GM12865 (cell line): ENCODE measurements around the gene NHLRC2.

Source experiments
- DNase-seq: peaks from one replicate; pipeline ENCODE4 v3.0.0; 2010; ENCODE audit warnings: low read depth
- H3K4me3 ChIP-seq: 2 replicates; pipeline ENCODE4 v1.5.1; 2011; ENCODE audit warnings: mild to moderate bottlenecking, low read depth, low read length, control low read depth
- CTCF ChIP-seq: IDR thresholded peaks from 2 replicates; pipeline ENCODE4 v1.5.1; 2011; ENCODE audit warnings: low read length, control low read depth, low read depth, inconsistent platforms; ENCODE audit not compliant: insufficient read depth; ENCODE audit errors: missing control alignments

NHLRC2 gene

DNA sequence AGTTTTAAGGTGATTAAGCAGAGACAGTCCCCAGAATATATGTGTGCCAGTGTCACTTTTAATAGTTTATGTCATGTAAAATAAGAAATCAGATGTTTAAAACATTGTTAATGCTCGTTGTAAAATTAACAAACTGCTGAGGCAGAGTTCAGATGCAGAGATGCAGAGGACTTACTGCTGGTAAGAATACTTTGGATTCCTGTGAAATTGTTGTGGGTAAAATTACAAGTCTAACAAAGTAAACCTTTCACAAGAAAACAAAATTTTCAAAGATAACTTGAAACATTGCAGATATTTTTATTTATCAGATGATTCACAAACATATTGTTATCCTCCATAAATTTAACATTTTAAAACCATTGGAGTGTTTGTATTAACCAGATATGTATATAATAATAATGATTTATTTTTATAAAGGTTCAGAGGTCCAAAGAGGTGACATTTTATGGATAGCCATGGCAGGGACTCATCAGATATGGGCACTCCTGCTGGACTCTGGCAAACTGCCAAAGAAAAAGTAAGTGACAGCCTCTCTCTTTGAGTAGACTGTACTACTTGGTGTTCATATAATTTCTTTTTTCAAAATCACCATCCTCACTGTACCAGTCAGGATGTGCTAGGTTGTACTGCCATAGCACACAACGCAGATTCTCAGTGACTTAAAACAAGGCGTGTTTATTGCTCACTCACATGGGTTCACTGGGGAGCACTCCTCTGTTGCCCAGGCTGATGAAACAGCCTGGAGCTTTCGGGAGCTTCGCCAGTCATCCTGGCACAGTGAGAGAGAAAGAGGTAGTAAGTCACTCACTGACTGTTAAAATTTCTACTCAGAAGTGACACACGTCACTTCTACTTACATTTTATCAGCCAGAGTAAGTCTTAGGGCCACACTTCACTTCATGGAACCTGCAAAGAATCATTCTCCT lies 43.5 kb downstream of the NHLRC2 start:
- H3K4me3 ChIP-seq = no peak overlapping the region
- no peak for DNase-seq
- no peak for TF ChIP-seq CTCF

- no peak for TF ChIP-seq CTCF
- DNase-seq = no peak
- no peak overlapping the region for H3K4me3 ChIP-seq
Measured at GRCh38 chr10:113899952-113900598, 45.6 kb downstream of the NHLRC2 start.

DNA sequence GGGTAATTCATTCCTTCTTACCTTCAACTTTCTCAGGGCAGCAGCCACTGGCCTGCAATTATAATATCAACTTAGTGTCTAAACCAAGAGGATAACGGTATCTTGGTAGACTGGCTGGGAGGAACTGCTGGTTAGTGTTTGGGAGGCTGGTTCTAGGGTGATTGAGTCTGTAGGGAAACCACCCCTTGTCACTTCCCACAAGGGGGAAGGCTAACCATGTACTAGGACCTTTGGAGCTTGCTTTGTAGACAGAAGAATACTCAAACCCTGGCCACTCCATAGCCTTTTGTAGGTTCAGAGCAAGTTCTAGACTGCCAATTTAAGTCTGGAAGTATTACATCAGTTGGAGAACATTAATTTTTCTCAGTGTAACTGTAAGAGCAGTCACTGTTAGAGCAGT lies 51.3 kb downstream of the NHLRC2 start:
- no peak for TF ChIP-seq CTCF
- no peak for DNase-seq
- no peak overlapping the region for H3K4me3 ChIP-seq

DNA sequence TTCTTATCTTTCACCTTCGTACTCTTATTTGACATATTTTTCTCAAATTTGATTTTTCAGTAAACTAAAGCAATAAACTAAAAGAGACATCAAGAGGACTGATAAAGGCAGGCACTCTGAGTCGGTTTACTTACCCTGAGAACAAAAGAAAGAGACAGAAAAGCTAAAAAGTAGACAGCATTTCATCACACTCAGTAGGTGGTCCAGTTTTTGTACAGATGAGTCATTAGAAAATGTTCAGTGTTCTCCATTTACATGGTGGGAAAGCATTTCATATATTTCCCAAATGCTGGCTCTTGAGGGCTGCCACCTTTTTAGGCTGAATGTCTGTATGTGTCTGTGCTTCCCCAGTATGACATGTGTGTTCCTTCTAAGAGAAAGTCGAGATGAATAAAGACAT lies 52.7 kb downstream of the NHLRC2 start:
- DNase-seq = no peak
- TF ChIP-seq CTCF = no peak
- H3K4me3 ChIP-seq = no peak overlapping the region

- no peak overlapping the region for H3K4me3 ChIP-seq
- TF ChIP-seq CTCF = no peak
- no peak for DNase-seq
Measured at GRCh38 chr10:113908236-113908635, 53.8 kb downstream of the NHLRC2 start.

GRCh38 chr10:113911113-113911512 lies 56.7 kb downstream of the NHLRC2 start:
- no peak overlapping the region for H3K4me3 ChIP-seq
- TF ChIP-seq CTCF = no peak
- DNase-seq = no peak
